NCI-H774 (cell line): ENCODE data around the gene ITPR2.
A peak's percentile ranks its signal among the peaks of the same experiment; 100 is the strongest.

Experiments
- DNase-seq: peaks from one replicate; lab custom pipeline; 2025; lab: John Stamatoyannopoulos, UW

Gene ITPR2

DNA sequence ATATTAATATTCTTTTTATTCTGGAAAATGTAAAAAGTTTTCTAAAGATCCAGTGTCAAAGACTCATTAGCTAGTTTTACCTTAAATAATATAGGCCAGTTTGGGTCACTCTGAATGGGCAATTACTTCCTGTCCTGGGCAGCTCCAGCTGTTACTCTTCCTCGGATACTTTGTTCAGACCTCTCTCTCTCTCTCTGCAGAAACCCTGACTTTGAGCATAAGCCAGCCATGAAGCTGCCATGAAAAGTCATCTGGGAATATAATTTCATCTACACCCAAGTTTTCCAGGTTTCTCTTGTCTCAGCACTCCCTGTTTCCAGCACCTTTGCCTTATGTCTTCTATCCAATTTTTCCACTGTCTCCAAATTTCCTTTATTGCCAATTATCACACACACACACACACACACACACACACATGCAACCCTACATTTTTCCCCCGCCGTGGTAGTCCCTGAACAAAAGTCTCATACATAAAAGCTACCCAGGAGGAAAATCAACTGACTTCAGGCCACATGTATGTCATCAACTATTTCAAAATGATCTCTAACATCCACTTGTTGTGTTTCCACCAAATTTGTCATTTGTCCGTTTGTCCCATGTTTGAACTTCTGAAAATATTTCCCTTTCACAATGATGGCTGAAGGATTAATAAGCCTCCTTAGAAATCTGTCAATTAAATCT is 319.5 kb downstream of the ITPR2 start:
- no peak for DNase-seq

DNA sequence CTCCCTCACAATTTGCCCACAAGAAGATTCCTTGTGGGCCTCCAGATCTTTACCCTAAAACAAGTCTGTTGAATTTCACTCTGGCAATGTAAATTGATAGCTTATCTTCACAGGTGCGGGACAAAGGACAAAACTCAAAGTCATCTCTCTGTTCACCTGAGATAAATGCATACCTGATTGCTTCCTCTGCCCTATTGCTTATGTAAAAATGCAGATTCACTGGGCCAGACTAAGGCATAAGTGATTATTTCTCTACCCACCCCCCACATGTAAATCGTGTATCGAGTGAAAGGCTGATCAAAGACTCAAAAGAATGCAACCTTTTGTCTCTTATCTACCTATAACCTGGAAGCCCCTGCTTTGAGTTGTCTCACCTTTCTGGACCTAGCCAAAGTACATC is 320.8 kb downstream of the ITPR2 start:
- DNase-seq, result no peak

DNA sequence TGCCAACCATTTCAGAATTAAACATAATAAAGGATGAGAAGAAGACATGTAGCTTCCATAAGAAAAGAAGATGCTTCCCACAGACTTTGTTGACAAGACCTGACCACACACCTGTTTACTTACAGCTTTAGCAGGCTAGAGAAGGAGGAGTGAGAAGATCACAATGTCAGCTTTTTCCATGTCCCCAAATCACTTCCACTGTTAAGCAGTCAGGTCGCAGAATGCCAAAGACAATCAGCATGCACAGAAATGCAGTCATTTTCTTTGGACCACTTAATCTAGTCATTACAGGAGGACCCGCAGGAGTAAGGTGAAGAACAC is 322.7 kb downstream of the ITPR2 start:
- peak; percentile 55 for DNase-seq

DNA sequence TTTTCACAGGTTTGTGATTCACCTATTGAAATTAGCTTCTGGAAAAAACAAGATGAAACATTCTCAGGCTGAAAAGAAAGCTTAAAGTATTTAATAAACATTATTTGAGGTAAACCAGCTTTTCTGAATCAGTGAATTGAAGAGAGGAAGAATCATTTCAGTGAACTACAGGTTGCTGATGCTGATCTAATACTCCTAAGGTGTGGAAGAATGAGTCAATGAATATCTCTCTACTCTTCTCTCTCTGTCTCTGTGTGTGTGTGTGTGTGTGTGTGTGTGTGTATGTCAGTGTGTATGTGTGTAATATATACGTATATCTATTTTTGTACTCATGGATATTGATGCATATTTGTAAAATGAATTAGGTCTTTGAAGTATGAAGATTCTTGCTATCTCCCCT is 325.4 kb downstream of the ITPR2 start:
- no peak for DNase-seq

DNA sequence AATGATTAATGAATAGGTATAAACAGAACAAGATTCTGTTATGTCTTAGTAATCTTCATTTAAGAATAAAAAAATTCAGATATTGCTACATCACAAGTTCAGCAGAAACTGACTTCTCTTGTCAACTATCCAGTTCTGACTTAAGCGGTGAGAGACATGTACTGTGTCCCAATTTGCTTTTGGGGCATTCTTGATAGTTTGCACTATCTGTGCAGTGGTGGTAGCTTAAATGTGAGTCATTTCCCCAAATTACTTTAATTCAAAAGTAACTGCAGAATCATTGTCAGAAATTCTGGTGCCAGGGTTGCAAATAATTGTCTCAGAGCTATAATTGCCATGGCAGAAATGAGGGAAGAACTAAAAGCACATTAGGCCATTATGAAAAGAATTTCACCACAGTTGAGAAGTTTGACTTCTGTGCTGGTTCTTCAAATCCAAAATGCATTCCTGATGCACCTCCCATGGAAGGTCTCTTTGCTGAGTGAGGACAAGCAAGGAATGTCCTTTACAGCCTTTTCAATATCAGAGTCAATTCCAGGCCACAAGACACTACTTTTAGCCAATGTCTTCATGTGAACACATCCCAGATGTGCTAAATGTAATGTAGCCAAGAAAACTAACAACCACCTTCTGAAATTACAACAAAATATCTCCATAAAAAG is 332.9 kb downstream of the ITPR2 start:
- no peak for DNase-seq

DNA sequence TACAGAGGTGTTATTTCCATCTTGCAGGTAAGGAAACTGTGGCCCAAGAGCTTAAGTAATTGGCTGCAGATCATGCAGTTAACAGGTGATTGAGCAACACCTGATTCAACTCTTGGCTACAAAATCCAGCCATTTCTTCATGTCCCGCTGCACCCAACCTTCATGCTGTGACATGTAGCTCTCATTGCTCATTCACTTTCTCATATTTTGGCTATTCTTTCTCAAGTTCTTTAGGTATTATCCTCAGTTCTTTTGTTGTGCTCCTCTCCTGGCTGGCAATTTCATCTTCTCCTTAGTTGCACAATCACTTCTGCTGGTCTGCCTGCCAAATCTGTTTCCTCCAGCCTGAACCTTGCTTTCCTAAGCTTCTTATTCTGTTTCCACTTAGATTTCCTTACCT is 336.8 kb downstream of the ITPR2 start:
- no peak for DNase-seq

DNA sequence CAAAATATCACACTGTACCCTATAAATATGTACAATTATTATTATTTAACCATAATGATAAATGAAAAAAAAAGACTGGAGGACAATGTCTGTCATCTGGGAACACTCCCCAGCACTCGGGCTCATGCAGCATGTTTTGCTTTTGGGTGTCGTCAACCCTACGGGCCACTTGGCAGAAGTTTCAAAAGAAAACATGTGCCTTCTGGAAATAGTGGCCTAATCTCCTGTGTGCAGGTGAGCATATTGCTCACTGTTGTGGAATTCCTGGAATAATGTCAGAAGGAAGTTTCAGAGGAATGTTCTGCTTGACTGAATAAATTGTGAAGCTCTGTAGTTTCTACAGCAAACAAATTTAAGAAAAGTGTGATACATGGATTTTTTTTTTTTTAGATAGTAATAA is 339.3 kb downstream of the ITPR2 start:
- DNase-seq, result no peak

DNA sequence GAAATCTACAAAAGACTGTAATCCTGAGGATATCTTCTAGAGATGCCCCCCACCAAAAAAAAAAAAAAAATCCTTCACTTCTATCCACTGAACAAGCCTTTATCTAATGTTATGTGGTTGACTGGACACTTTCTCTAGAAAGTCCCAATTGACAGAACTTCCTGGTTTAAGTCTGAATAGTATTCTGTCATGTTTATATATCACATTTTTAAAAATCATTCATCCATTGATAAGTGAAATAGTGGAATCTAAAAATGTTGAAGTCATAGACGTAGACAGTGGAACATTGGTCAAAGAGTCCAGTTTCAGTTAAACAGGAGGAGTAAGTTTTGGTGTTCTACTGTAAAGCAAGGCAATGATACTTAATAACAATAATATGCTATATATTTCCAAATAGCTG is 340.6 kb downstream of the ITPR2 start:
- DNase-seq, result no peak

DNA sequence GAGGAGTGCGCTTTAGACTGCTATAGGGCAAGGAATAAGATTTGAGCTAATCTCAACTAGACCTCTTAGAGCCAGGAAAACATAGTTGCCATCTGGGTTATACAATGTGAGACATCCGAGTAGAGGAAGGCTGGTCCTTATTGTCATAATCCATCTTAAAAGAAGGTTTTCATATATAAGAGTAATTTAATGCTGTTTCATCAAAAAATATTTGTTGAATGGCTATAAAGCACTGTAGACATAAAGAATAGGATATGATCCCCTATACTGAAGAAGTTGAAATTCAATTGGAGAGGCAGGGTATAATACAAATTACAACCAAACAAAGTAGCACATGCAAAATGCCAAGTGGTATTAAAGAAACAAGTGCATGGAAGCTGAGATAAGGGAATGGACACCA is 343.1 kb downstream of the ITPR2 start:
- DNase-seq, result no peak

DNA sequence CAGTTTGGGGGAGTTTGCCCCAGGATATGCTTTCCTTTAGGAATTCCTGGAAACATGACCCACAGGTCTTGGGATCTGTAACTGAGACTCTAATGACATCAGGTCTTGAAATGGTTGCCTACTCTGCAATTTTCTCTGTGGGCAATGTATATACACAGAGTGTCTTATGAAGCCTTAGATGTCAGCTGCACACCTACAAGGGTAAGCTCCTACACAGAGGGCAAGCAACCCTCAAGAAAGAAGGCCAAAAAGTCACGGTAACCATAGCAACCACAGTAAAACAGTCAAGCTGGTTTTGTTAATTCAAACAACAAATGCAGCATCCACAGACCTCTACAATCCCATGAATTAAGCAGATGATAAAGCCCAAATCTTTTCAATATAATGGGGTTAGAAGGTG is 344.6 kb downstream of the ITPR2 start:
- no peak for DNase-seq

DNA sequence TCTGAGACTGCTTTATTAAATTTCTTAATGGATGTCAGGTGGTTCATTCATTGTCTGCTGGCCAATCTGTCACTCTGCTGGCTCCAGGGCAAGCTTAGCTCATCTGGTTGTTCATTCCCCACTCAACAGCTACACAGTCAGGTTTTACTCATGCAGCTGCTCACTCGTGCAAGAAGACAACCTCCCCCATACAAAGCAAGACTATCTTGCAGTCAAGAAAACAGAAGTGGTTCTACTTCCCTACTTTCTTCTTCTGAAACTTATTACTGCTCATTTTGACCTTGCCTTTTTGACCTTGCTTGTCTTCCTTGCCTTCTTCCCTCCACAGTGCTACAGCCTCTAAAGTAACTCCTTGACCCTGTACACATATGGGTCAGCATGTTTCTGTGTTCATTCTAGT is 359.7 kb downstream of the ITPR2 start:
- no peak for DNase-seq

DNA sequence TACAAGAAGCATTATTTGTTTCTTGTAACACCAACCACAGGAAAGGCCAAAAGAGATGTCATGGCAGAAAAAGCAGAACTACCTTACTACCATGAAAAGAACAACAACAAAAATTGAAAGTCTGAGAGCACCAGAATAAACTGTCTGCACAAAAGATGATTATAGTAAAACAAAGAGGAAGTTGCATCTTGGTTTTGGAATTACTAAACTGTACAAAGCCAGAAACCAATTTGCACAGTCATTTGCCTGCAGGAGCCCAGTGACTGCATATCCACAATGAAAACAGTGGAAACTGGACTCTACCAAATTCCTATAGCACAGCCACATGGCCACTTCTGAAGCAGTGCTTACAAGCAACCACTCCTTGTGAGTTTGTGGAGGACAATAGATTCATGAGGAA is 361.4 kb downstream of the ITPR2 start:
- DNase-seq, result no peak

DNA sequence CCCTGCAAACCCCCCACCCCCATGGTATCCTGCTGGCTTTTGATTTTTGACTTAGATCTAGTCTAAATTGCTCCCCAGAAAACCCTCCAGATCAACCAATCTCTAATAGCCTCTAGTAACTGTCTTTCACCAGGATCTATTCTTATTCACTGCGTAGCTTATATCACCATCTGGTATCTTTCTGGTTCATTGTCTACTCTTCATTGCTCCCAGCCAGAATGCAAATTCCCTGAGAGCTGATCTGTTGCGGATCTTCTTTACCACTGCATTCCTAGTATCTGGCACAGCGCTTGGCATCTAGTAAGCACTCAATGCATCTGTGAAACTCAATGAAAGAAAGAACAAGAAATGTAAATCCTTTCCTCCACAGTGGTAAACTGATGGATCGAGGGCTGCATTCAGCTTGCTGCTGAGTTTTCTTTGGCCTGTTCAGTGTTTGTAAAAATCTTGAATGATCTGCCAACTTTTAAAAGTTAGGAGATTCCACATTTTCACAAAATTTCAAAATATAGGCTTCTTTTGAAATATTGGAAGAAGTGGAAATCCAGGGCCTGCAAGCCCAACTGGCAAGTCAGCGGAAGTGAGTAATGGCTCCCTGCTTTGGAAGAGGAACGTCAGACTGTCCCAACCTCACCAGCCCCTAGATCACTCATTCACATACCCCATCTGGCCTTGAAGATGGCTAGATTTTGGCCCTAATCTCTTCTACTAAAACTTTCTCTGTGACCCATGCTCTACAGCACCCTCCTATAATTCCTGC is 363.4 kb downstream of the ITPR2 start:
- DNase-seq, result no peak

DNA sequence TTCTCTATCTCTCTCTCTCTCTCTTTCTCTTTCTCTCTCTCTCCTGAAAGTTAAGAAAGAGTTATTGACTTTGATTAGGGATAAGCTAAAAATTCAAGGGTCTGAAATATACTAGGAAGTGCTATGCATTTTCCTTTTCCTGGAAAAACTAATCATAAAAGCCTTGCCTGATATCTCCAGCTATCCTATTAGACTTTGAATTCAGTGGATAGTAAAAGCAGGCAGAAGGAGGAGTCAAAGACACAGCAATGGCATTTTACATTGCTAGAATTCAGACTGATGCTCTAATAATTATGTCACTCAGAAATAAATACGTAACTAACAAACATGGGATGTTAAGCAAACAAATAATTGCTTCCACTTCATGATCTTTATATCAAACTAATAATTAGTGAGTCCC is 365.6 kb downstream of the ITPR2 start:
- no peak for DNase-seq

DNA sequence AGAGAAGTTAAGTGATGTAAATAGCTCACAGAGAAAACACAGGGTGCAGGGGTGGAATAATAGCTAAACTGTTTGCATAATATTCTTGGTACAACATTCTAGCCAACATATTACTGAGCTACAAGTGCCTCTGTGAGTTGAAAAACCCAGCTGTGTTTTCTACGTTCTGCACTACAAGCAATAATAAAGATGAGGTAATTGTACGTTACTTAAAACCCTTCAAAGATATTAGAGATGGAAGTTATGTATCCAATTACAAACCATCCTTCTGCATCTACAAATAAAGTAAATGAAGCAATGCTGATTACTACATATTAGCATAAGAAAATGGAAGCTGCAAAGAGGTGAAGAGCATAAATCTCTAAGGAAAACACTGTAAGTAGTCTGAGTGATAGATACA is 366.3 kb downstream of the ITPR2 start:
- DNase-seq, result no peak

DNA sequence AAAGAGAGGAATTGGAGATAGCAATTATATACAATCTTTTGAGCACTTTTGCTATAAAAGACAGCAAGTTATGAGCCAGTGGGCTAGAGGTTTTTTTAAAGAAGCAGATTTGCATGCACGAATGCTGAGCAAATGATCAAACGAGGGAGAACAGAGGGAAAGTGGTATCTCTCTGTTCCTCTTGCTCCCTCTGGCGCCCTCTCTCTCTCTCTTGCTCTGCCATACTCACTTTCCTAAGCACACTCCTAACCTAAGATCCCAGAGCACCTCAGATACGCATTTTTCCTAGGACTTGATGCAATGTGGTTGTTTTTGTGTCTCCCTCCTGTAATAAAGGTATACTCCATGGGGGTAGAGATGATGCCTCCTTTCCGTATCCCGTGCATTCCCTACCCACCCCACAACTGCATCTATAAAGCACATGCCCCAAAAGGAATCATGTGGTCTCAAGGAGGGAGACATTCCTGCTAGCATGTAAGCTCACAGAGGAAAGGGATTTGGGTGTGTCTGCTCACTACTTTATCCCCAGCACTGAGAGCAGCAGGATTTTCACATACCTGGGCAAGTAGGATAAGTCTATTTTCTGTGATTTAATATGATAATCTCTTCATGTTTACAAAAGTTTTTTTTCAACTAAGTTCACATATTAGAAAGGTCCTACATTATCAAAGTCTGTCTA is 367.4 kb downstream of the ITPR2 start:
- no peak for DNase-seq

DNA sequence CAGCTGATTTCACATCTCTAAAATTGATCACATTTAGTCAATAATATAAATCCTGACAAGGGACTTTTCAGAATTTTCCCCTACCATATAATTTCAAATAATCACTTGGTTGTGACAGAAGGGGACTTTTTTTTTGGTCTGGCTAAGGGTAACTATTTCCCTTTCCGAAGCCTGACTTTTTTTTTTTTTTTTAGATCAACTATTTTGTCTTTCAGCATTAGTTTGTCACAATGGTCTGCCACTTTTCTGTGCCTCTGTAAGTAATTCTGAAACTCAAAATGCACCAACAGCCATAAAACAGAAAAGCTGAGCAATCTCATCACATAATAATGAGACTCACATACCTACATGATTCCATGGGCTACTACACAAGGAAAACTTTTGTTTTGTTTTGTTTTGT is 371.2 kb downstream of the ITPR2 start:
- DNase-seq, result no peak

DNA sequence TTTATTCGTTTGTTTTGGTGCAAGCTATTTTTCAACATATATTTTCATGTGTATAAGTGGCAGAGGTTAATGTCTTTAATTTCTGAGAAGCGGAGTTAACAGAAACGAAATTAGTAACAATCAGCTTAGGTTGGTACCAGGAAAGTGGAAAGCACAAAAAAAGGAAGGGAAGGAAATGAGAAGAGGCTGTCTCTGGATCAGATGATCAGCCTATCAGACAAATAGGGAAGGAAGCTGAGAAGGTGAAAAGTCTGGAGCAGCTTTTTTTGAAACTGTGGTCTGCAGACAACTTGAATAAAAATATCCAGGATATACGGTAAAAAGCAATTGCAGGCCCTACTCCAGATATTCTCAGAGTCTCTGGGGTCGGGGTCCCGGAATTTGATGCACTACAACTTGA is 372.6 kb downstream of the ITPR2 start:
- DNase-seq, result no peak

DNA sequence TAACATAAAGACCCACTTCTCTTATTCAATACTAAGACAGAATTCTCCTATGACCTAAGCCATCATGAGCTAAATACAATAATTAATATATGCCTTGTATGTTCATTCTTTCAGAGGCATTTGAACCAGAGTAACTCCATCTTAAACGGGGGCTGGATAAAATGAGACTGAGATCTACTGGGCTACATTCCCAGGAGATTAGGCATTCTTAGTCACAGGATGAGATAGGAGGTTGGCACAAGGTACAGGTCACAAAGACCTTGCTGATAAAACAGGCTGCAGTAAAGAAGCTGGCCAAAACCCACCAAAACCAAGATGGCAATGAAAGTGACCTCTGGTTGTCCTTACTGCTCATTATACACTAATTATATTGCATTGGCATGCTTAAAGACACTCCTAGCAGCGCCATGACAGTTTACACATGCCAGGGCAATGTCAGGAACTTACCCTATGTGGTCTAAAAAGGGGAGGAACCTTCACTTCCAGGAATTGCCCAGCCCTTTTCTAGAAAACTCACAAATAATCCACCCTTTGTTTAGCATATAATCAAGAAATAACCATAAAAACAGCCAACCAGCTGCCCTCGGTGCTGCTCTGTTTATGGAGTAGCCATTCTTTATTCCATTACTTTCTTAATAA is 376.9 kb downstream of the ITPR2 start:
- no peak for DNase-seq

DNA sequence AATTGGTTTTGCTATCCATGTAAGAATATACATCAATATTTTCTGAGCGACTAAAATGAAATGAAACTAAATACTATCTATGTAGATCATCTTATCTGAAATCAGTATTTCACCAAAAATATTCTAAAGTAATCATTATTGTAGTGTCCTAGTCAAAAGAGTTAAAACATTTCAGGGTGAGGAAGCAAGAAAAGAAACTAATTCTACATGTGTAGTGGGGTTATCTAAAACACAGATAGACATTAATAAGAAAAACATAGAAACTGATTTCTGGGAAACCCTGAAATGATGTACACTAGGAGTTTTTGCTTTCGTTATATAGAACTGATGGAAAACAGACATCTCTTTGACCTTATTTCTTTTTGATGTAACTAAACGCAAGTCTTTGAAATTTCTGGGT is 379.7 kb downstream of the ITPR2 start:
- DNase-seq, result no peak

DNA sequence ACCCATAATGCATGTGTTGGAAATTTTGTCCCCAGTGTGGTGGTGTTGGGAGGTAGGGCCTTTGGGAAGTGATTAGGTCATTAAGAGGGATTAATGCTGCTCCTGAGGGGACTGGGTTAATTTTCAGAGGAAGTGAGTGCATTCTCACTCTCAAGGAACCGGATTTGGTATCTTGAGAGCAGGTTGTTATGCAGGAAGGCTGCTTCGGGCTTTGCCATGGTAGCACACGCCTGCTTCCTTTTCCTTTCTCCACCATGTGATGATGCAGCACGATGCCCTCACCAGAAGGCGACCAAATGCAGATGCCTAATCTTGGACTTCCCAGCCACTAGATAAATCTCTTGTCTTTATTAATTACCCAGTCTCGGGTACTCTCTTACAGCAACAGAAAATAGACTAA is 380.5 kb downstream of the ITPR2 start:
- no peak for DNase-seq

DNA sequence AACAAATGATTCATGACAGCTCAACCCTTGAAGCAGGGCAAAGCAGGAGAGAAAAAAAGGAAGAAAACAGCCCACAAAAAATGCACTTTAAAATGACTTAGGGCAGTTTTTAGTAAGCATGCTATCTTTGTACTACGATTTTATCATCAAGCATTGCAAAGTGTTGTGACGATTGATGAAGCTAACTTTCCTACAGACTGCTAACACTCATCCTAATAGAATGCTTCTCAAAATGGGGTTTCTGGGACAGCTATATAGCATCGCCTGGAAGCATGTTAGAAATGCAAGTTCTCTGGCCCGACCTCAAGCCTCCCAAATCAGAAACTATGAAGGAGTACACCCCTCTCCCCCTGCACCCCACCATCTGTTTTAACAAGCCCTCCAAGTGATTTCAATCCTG is 381.2 kb downstream of the ITPR2 start:
- no peak for DNase-seq

DNA sequence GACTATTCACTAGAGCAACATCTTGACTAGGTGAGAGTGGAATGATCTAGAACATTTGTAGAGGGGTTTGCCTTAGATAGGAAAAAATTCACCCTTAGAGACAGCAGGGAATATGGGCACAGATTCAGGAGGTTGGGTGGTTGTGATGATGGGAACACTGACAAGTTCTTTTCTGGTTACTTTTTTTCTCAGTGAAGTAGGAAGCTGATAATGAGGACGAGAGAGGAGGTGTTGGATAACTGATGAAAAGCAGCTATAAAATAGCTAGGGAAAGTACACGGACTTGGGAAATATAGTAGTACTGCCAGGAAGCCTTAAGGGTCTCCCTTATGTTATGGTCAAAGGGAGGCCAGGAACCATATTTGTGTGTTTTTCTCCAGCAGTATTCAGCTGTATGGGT is 387.1 kb downstream of the ITPR2 start:
- DNase-seq, result no peak
